Prostate gland (tissue), 2 donors: ENCODE data around the gene DHX8.

Experiments used
- POLR2A ChIP-seq: fragments of 450-650 bp; IDR thresholded peaks from one replicate; pipeline ENCODE4 v1.6.1; 2016; ENCODE audit warnings: antibody characterized with exemption, mild to moderate bottlenecking
- TF ChIP-seq, protein P1 (sequence below), 4 experiments: fragments of 200-600 bp in 2 of 4; fragments of 450-650 bp in 2 of 4; sonication (generic) in 2 of 4; IDR thresholded peaks; 1 replicate in 3 of 4; 2 replicates in 1 of 4; pipeline ENCODE4 v1.5.1; 2016 to 2019; ENCODE audit warnings: antibody characterized with exemption in 4 of 4, mild to moderate bottlenecking in 2 of 4, moderate library complexity in 2 of 4

DNA sequence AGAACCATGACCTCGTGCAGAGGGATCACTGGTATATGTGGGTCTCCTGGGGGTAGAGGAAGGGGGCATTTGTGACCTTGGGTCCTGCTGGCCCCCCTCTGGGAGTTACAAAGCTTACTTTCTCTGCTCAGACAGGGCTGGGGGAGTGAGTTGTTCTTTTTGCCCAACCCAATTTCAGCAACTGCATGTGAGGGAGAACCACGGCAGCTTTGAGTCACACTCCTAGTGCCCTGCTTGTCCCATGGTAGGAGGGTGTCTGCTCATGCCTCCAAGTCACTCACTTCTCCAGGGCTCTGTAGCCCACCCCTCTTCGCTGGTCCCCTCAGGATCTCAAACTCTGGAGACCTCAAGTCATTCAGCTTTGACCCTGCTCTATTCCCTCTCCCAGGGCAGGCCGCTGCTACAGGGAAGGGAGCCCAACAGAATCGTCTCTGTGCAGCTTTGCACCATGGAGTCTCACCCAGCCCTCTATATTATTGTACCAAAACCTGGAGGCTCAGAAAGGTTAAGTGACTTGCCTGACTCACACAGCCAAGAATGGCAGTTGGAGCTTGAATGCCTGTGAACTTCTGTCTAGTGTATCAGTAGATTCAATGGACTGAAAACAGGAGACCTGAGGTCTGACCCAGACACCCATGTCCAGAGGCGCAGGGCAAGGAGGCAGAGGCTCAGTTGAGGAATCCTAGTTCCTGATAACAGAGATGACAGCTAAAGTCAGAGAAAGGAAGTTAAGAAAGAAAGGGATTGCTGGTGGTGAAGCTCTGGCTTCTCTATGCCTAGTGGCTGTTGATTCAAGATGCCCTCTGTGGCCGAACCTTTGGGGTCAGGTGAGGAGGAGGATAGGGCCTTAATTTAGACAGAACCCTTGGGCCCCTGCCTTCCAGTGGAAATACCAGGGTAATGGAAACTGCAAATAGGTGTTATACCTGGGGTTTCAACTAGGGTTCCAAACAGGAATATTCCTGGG lies 77.0 kb downstream of the DHX8 start:
- TF ChIP-seq POLR2A = no peak
- TF ChIP-seq, protein P1, sequence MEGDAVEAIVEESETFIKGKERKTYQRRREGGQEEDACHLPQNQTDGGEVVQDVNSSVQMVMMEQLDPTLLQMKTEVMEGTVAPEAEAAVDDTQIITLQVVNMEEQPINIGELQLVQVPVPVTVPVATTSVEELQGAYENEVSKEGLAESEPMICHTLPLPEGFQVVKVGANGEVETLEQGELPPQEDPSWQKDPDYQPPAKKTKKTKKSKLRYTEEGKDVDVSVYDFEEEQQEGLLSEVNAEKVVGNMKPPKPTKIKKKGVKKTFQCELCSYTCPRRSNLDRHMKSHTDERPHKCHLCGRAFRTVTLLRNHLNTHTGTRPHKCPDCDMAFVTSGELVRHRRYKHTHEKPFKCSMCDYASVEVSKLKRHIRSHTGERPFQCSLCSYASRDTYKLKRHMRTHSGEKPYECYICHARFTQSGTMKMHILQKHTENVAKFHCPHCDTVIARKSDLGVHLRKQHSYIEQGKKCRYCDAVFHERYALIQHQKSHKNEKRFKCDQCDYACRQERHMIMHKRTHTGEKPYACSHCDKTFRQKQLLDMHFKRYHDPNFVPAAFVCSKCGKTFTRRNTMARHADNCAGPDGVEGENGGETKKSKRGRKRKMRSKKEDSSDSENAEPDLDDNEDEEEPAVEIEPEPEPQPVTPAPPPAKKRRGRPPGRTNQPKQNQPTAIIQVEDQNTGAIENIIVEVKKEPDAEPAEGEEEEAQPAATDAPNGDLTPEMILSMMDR (IDR thresholded peaks at IDR 0.05) = no peak
